Small intestine (tissue), 7 donors: ENCODE data around the gene PKDCC. TPM values are rescaled to one million over a fixed set of nuclear protein-coding genes. Genes with fewer than 3 reads are reported as not detected.

ENCODE experiments used
- DNase-seq, 2 donors: peaks; one replicate each; pipeline versions ENCODE4 v3.0.0 to v3.0.0-alpha.2; 2013
- FAIRE-seq: peaks from 2 replicates; lab custom pipeline; 2012; peaks lifted over from hg19 to GRCh38; lab: Jason Lieb, UNC
- H3K27ac ChIP-seq, 3 donors: one replicate each; pipeline ENCODE4 v1.5.1; 2013; ENCODE audit warnings: low read length in 2 of 3, mild to moderate bottlenecking in 2 of 3, control low read depth in 1 of 3, inconsistent platforms in 1 of 3, low read depth in 1 of 3, moderate library complexity in 1 of 3
- H3K27me3 ChIP-seq, 3 donors: one replicate each; pipeline ENCODE4 v1.6.1; 2013; ENCODE audit warnings: low read length in 3 of 3, inconsistent platforms in 1 of 3; ENCODE audit not compliant: control insufficient read depth in 3 of 3, insufficient read depth in 3 of 3
- H3K36me3 ChIP-seq, 3 donors: one replicate each; pipeline ENCODE4 v1.6.1; 2013; ENCODE audit warnings: low read length in 3 of 3, inconsistent platforms in 1 of 3, low read depth in 1 of 3, mild to moderate bottlenecking in 1 of 3, moderate library complexity in 1 of 3; ENCODE audit not compliant: control insufficient read depth in 3 of 3, insufficient read depth in 2 of 3
- H3K4me1 ChIP-seq, 3 donors: one replicate each; pipeline ENCODE4 v1.6.1; 2013; ENCODE audit warnings: low read length in 2 of 3, inconsistent platforms in 1 of 3, low read depth in 1 of 3, mild to moderate bottlenecking in 1 of 3, moderate library complexity in 1 of 3; ENCODE audit not compliant: control insufficient read depth in 3 of 3, insufficient read depth in 2 of 3
- H3K4me3 ChIP-seq, 3 donors: one replicate each; pipeline ENCODE4 v1.5.1; 2013; ENCODE audit warnings: low read length in 3 of 3, control low read depth in 1 of 3, inconsistent platforms in 1 of 3, low read depth in 1 of 3, mild to moderate bottlenecking in 1 of 3, moderate library complexity in 1 of 3
- H3K9me3 ChIP-seq, 2 donors: one replicate each; pipeline ENCODE4 v1.6.1; 2013; ENCODE audit warnings: low read depth in 1 of 2, low read length in 1 of 2; ENCODE audit not compliant: control insufficient read depth in 2 of 2, insufficient read depth in 1 of 2
- WGBS, 3 donors: extraction: QIAGEN DNeasy Blood & Tissue Kit; methylation state at CpG; one replicate each; pipeline ENCODE4 v1.1.7; 2013; 5-methylcytosine and 5-hydroxymethylcytosine counted together
- polyA plus RNA-seq, 4 donors: library from polyadenylated mRNA; stranded (reverse) in 3 of 4; unstranded in 1 of 4; fragments of 200-250 nt in 3 of 4; fragments of 120-200 nt in 1 of 4; gene quantifications; one replicate each; pipeline versions ENCODE4 v1.2.1 to v1.2.3, GENCODE V29; 2013
- donor health status: healthy with polysubstance abuse.
- donor health status: control.
- donor health status: control.
- donor health status: Bipolar disorder and iron deficiency.
- donor health status: healthy.

The PKDCC gene
- polyA plus RNA-seq, 4 donors, result 7.8 to 273 (median 71.6) TPM

DNA sequence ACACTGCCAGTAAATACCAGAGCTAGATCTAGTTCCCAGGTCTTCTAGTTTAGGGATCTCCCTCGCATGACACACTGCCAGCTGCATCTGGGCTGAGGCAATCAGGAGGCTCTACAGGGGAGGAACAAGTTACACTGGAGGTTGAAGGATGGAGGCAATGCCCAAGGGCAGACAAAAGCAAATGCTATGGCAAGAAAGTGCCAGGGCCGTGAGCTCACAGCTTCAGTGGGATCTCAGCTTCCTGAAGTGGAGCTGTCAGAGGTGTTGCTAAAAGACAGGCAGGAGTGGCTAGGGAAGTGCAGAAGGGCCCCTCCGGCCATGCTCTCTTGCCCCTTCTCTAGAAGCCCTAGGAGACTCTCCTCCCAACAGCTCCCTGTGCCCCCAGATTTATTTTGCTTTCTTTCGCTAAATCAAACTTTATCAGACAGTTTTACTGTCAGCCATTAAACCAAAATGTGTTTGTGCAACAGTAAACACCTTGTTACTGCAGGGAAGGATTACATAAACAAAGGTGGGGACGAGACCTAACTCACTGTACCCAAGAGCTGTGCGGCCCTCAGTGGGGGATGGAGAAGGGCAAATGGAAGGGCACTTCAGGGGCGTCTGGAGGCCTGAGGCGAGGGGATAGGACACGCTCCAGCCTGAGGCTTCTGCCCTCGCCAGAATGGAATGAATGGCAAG lies 39.4 kb upstream of the PKDCC start:
- Histone ChIP-seq H3K4me1 (no peaks in the 10 kb centered on the region), H3K27ac (no peak overlapping the region), H3K9me3 (peaks cover 0 to 7% of the 10 kb centered on the region in 2 donors), H3K36me3 (no peaks in the 10 kb centered on the region), H3K27me3 (no peaks in the 10 kb centered on the region), H3K4me3 (no peak overlapping the region)
- DNase-seq, result no peak
- FAIRE-seq, result no peak
- 80 to 82% (median 80%) methylated on average over 10 of the region's 10 CpGs for WGBS, 3 donors

DNA sequence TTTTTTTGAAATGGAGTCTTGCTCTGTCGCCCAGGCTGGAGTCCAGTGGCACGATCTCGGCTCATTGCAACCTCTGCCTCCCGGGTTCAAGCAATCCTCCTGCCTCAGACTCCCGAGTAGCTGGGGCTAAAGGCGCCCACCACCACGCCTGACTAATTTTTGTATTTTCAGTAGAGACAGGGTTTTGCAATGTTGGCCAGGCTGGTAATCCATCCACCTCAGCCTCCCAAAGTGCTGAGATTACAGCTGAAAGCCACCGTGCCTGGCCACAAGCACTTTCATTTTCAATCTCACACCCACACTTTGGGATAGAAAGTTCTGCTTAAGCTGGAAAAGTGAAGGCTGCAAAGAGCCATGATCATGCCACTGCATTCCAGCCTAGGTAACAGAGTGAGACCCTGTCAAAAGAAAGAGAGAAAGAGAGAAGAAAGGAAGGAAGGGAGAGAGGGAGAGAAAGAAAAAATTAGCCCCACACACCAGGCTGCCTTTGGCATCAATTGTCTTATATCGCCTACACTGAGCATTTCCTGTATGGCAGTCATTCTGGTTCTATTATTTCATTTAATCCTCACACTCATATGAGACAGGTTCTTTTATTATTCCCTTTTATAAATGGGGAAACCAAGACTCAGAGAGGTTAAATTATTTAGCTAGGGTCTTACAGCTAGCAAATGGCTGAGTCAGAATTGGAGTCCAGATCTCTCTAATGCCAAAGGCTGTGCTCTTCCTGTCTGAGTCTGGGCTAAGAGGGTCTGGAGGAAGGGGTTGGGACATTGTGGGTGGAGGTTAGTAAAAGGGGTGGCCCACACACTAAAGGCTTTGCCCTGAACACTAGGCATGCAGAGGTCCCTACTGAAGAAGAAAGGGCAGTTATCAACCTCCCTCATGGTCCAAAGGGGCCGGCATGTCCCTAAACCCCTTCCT lies 37.9 kb upstream of the PKDCC start:
- Histone ChIP-seq H3K4me3 (no peak overlapping the region), H3K27me3 (no peaks in the 10 kb centered on the region), H3K27ac (no peak overlapping the region), H3K9me3 (no peaks in the 10 kb centered on the region), H3K4me1 (no peaks in the 10 kb centered on the region), H3K36me3 (no peaks in the 10 kb centered on the region)
- FAIRE-seq, result no peak
- WGBS, 3 donors, result 54 to 73% (median 63%) methylated on average over 9 to 10 of the region's 10 CpGs
- peak; percentile 15 to 22 for DNase-seq

DNA sequence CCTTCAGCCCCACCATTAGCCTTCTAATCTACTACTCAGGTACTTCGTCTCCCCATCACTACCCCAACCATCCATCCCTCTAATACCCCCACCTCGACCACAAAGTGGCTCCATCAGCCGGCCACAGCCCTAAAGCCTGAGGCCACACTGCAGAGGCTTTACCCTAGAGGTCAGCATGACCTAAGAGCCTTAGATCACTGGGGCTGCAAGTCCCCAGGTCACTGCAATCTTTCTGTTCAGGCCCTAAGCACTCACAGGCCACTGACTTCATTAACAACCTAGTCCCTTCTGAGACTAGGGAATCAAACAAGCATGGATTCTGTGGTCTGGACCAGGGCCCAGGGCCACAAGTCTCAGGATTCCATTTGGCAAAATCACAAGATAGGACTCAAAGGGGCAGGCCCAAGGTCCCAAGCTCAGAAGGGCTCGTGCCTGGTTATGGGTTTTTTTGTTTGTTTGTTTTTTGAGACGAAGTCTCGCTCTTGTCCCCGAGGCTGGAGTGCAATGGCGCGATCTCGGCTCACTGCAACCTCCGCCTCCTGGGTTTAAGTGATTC lies 37.0 kb upstream of the PKDCC start:
- Histone ChIP-seq H3K27me3 (no peaks in the 10 kb centered on the region), H3K4me1 (no peaks in the 10 kb centered on the region), H3K4me3 (no peak overlapping the region), H3K9me3 (no peaks in the 10 kb centered on the region), H3K27ac (no peak overlapping the region), H3K36me3 (no peaks in the 10 kb centered on the region)
- WGBS, 3 donors, result 84 to 91% (median 90%) methylated on average over 11 of the region's 11 CpGs
- no peak for FAIRE-seq
- no peak for DNase-seq

DNA sequence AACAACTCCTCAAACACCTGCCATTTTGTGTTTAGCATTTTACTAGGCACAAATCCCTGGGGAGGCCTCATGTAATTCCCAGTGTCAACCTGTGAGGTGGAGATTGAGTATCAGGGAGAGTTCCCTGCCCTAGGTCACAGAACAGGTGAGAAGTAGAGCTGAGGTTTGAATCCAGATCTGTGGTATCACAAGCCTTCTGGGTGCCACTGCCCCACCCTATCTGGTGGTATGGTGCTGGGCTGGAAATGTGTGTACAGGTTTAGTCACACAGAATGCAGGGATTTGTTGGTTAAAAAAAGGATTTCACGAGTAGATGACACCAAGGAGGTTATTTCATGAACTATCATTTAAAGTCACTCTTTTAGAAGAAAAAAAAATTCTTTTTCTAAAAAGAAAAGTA lies 35.7 kb upstream of the PKDCC start:
- no peaks in the 10 kb centered on the region for H3K9me3 ChIP-seq
- no peaks in the 10 kb centered on the region for H3K4me1 ChIP-seq
- no peaks in the 10 kb centered on the region for H3K27me3 ChIP-seq
- FAIRE-seq (no peak), DNase-seq (no peak)
- H3K4me3 ChIP-seq, result no peak overlapping the region
- no peaks in the 10 kb centered on the region for H3K36me3 ChIP-seq
- H3K27ac ChIP-seq, result no peak overlapping the region
- WGBS, 3 donors, result 52 to 87% (median 85%) methylated on average over 1 of the region's 1 CpG

DNA sequence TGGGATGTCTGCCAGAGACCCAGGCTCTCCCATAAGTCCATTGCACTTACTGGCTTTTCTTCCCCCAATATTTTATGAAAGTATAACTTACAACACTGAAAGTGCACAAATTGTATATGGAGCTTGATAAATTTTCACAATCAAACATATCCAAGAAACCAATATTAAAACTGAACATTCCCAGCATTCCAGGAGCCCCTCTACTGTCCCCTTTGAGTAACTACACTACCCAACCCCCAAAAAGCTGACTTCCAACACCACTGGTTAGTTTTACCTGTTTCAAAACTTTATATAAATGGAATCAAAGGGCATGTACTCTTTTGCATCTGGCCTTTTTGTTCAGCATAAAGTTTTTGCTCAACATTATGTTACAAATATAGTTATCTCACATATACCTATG lies 35.2 kb upstream of the PKDCC start:
- H3K36me3 ChIP-seq, result no peaks in the 10 kb centered on the region
- H3K4me1 ChIP-seq, result no peaks in the 10 kb centered on the region
- H3K9me3 ChIP-seq, result no peaks in the 10 kb centered on the region
- FAIRE-seq (no peak), DNase-seq (no peak)
- H3K27me3 ChIP-seq, result no peaks in the 10 kb centered on the region
- no peak overlapping the region for H3K27ac ChIP-seq
- H3K4me3 ChIP-seq, result no peak overlapping the region

DNA sequence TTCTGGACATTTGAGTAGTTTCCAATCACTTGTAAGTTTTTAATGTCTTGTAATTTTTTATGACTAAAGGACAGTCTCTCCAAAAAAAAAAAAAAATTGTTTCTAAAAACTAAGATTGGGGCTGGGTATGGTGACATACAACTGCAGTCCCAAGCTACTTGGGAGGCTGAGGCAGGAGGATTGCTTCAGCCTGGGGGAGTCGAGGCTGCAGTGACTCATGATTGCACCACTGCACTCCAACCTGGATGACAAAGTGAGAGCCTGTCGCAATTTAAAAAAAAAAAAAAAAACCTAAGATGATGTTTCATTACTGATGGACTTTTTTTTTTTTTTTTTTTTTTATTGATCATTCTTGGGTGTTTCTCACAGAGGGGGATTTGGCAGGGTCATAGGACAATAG lies 34.4 kb upstream of the PKDCC start:
- no peak for DNase-seq
- no peak overlapping the region for H3K27ac ChIP-seq
- WGBS, 3 donors, result 65 to 74% (median 71%) methylated on average over 2 of the region's 2 CpGs

DNA sequence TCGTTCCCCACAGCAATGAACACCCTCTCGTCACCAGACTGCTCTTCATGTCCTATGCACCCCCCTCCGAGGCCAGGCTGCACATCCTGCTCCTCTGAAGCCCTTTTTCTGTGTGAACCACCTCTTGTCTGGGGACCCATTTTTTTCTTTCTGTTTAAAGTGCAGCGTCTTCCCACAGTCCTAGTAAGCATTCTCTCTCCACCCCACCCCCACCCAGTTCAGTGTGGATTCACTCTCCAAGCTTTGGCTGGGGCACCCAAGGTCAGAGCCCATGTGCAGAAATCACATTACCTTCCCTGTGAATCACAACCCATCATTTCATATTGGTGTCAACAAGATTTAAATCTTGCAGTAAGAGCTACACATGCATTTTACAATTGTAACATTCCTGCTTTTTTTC lies 26.4 kb upstream of the PKDCC start:
- Histone ChIP-seq H3K27ac (no peak overlapping the region), H3K4me1 (peaks cover 0 to 5% (median 0%) of the 10 kb centered on the region in 3 donors), H3K9me3 (peaks cover 0 to 11% of the 10 kb centered on the region in 2 donors), H3K36me3 (no peaks in the 10 kb centered on the region), H3K4me3 (no peak overlapping the region), H3K27me3 (no peaks in the 10 kb centered on the region)
- no peak for FAIRE-seq
- no peak for DNase-seq
- 45 to 83% (median 55%) methylated on average over 4 of the region's 4 CpGs for WGBS, 3 donors

More for the DNA sequence above, 34.4 kb upstream of the PKDCC start:
- H3K27me3 ChIP-seq, result no peaks in the 10 kb centered on the region
- H3K36me3 ChIP-seq, result no peaks in the 10 kb centered on the region
- no peak overlapping the region for H3K4me3 ChIP-seq
- no peaks in the 10 kb centered on the region for H3K4me1 ChIP-seq
- H3K9me3 ChIP-seq, result no peaks in the 10 kb centered on the region
- no peak for FAIRE-seq

DNA sequence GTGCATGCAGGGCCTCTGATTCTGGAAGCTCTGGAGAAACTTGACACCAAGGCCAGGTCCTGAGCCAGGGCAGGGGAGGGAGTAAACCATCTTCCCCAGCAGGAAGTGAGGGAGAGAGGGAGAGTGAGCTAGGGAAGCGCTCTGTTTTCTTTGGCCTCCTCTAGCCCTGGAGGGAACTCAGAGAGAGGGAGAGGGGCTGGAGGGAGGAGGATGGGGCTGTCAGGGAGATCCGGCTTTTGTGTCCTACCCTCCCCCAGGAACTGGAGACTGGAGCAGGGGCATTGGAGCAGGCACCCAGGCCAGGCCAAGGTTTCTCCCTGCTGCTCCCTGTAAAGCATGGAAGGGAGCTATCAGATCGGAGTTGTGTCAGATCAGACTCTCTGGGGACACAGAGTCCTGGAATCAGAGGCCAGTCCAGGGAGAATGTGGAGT lies 22.7 kb upstream of the PKDCC start:
- 71 to 84% (median 81%) methylated on average over 3 of the region's 3 CpGs for WGBS, 3 donors
- Histone ChIP-seq H3K27me3 (no peaks in the 10 kb centered on the region), H3K9me3 (peaks cover 0 to 11% of the 10 kb centered on the region in 2 donors), H3K4me1 (peaks cover 0 to 18% (median 2%) of the 10 kb centered on the region in 3 donors), H3K36me3 (no peaks in the 10 kb centered on the region), H3K4me3 (no peak overlapping the region), H3K27ac (peak overlapping the region in 2 of 3 donors; percentile 2 to 64)
- FAIRE-seq (no peak), DNase-seq (no peak)
